ENCODE data around the gene POLG.

The POLG gene

DNA sequence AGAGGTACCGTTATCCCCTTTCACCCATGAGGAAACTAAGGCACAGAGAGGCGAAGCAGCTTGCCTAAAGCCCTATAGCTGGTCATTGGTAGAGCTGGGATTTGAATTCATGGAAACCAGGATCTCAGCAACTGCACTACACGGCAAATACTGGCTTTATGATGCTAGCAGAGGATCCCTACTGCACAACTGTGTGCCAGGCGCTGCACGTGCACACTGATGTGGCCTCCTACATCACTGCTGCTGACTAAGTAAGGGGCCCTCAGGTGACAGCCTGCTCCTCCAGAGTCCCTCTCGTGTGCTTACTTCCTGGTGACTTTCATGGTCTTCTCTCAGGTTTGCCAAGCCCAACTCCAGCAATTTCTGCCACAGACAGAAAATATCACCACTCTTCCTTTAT is 3.4 kb upstream of the POLG start (continued):
- no peak for TF ChIP-seq ZNF488 (tag by site-specific recombination; IDR thresholded peaks at IDR 0.05)
- no peak for TF ChIP-seq ZNF2 (tag by site-specific recombination; IDR thresholded peaks at IDR 0.05)
- no peak for TF ChIP-seq ZBTB20 (tag by site-specific recombination; IDR thresholded peaks at IDR 0.05)
- TF ChIP-seq ZNF785 (tag by site-specific recombination; IDR thresholded peaks at IDR 0.05): no peak
- TF ChIP-seq GLI2 (tag by site-specific recombination; IDR thresholded peaks at IDR 0.05; ENCODE audit: borderline replicate concordance, low read depth): no peak

DNA sequence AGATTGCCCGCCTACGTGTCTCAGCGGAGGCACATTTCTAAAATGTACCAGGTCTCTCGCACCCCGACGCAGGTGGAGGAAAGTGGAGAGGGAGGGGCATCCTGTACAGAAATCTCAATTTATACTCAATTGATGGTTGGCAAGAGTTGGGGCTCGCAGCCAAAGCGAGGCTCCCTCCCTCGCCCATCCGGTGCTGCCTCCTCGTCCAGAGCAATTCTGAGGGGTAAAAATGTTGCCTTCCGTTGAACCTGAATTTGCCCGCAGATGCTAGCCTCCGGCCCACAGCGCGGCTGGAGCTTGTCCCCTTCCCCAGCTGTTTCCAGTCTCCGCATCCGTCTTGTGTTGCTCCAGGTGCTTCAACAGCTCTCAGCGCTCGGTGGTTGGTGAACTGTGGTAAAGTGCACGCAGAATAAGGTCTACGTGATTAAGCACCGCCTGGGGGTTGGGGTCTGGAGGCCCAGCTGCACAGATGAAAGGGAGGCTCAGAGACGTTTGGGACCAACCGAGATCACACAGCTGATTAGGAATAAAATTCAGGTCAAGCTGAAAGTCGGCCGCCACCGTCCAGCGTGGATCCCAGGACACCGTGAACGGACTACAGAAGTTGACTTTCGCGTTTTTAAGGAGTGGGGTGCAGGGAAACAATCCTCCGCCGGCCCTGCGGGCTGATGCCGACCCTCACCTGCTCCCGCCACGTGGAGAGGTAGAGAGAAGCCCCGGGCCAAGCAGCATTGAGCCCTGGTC is 846 bp upstream of the POLG start:
- CTCF ChIA-PET: interaction anchor here (1.2 to 12.0 kb wide), 4 partner anchors 21 to 156 kb away, joined by 3 to 199 read pairs (median 4); no protein-coding TSS in a partner anchor
- Histone ChIP-seq H3K27ac (ENCODE audit: extremely low read depth, low read depth, low read length) (peak overlapping the region; percentile 35; the same call in 1 of the 2 replicates), H3K9me3 (ENCODE audit: control insufficient read depth, insufficient read depth, low read depth, low read length) (no peaks in the 10 kb centered on the region), H3K36me3 (ENCODE audit: control insufficient read depth in 2 of 2, insufficient read depth in 1 of 2, low read length in 2 of 2) (peaks cover 15 to 32% of the 10 kb centered on the region in 2 experiments), H3K4me1 (ENCODE audit: control insufficient read depth, insufficient read depth, low read length) (peaks cover 10% of the 10 kb centered on the region), H3K4me3 (ENCODE audit: low read depth, low read length) (peak overlapping the region; percentile 48)
- POLR2A ChIA-PET: interaction anchor here (0.6 to 3.2 kb wide), 17 partner anchors 8 to 558 kb away, joined by 3 to 21 read pairs (median 4); partner anchors contain the start of genes AP3S2, FANCI and TICRR
- TF ChIP-seq, protein P1, sequence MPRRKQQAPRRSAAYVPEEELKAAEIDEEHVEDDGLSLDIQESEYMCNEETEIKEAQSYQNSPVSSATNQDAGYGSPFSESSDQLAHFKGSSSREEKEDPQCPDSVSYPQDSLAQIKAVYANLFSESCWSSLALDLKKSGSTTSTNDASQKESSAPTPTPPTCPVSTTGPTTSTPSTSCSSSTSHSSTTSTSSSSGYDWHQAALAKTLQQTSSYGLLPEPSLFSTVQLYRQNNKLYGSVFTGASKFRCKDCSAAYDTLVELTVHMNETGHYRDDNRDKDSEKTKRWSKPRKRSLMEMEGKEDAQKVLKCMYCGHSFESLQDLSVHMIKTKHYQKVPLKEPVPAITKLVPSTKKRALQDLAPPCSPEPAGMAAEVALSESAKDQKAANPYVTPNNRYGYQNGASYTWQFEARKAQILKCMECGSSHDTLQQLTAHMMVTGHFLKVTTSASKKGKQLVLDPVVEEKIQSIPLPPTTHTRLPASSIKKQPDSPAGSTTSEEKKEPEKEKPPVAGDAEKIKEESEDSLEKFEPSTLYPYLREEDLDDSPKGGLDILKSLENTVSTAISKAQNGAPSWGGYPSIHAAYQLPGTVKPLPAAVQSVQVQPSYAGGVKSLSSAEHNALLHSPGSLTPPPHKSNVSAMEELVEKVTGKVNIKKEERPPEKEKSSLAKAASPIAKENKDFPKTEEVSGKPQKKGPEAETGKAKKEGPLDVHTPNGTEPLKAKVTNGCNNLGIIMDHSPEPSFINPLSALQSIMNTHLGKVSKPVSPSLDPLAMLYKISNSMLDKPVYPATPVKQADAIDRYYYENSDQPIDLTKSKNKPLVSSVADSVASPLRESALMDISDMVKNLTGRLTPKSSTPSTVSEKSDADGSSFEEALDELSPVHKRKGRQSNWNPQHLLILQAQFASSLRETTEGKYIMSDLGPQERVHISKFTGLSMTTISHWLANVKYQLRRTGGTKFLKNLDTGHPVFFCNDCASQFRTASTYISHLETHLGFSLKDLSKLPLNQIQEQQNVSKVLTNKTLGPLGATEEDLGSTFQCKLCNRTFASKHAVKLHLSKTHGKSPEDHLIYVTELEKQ (tag by site-specific recombination; IDR thresholded peaks at IDR 0.05; ENCODE audit: borderline replicate concordance): no peak
- TF ChIP-seq, protein P2, sequence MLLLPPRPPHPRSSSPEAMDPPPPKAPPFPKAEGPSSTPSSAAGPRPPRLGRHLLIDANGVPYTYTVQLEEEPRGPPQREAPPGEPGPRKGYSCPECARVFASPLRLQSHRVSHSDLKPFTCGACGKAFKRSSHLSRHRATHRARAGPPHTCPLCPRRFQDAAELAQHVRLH (tag by site-specific recombination; IDR thresholded peaks at IDR 0.05): 0 out of 2 replicates have a peak, but pooled peaks have one; percentile 50
- peak; percentile 70; the same call in 1 of the 2 replicates for TF ChIP-seq ZBTB17 (tag by site-specific recombination; IDR thresholded peaks at IDR 0.05)
- peak; percentile 33; the same call in 1 of the 2 replicates for TF ChIP-seq ZNF341 (tag by site-specific recombination; IDR thresholded peaks at IDR 0.05; ENCODE audit: low read depth)
- TF ChIP-seq ZNF175 (tag by site-specific recombination; IDR thresholded peaks at IDR 0.05): no peak
- TF ChIP-seq, protein P3, sequence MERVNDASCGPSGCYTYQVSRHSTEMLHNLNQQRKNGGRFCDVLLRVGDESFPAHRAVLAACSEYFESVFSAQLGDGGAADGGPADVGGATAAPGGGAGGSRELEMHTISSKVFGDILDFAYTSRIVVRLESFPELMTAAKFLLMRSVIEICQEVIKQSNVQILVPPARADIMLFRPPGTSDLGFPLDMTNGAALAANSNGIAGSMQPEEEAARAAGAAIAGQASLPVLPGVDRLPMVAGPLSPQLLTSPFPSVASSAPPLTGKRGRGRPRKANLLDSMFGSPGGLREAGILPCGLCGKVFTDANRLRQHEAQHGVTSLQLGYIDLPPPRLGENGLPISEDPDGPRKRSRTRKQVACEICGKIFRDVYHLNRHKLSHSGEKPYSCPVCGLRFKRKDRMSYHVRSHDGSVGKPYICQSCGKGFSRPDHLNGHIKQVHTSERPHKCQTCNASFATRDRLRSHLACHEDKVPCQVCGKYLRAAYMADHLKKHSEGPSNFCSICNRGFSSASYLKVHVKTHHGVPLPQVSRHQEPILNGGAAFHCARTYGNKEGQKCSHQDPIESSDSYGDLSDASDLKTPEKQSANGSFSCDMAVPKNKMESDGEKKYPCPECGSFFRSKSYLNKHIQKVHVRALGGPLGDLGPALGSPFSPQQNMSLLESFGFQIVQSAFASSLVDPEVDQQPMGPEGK (tag by site-specific recombination; IDR thresholded peaks at IDR 0.05): peak; percentile 34
- peak; percentile 42; the same call in 1 of the 2 replicates for TF ChIP-seq ZBTB11 (tag by site-specific recombination; conservative IDR thresholded peaks at IDR 0.05; ENCODE audit: low read depth)
- no peak for TF ChIP-seq KLF16 (tag by site-specific recombination; IDR thresholded peaks at IDR 0.05)
- TF ChIP-seq ZBTB20 (tag by site-specific recombination; IDR thresholded peaks at IDR 0.05): peak; percentile 68
- TF ChIP-seq ZFHX2 (tag by site-specific recombination; conservative IDR thresholded peaks at IDR 0.05): no peak
- TF ChIP-seq ZBTB21 (tag by site-specific recombination; IDR thresholded peaks at IDR 0.05): 0 out of 2 replicates have a peak, but pooled peaks have one; percentile 2
- TF ChIP-seq, protein P4, sequence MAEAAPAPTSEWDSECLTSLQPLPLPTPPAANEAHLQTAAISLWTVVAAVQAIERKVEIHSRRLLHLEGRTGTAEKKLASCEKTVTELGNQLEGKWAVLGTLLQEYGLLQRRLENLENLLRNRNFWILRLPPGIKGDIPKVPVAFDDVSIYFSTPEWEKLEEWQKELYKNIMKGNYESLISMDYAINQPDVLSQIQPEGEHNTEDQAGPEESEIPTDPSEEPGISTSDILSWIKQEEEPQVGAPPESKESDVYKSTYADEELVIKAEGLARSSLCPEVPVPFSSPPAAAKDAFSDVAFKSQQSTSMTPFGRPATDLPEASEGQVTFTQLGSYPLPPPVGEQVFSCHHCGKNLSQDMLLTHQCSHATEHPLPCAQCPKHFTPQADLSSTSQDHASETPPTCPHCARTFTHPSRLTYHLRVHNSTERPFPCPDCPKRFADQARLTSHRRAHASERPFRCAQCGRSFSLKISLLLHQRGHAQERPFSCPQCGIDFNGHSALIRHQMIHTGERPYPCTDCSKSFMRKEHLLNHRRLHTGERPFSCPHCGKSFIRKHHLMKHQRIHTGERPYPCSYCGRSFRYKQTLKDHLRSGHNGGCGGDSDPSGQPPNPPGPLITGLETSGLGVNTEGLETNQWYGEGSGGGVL (tag by site-specific recombination; IDR thresholded peaks at IDR 0.05): no peak
- TF ChIP-seq, protein P5, sequence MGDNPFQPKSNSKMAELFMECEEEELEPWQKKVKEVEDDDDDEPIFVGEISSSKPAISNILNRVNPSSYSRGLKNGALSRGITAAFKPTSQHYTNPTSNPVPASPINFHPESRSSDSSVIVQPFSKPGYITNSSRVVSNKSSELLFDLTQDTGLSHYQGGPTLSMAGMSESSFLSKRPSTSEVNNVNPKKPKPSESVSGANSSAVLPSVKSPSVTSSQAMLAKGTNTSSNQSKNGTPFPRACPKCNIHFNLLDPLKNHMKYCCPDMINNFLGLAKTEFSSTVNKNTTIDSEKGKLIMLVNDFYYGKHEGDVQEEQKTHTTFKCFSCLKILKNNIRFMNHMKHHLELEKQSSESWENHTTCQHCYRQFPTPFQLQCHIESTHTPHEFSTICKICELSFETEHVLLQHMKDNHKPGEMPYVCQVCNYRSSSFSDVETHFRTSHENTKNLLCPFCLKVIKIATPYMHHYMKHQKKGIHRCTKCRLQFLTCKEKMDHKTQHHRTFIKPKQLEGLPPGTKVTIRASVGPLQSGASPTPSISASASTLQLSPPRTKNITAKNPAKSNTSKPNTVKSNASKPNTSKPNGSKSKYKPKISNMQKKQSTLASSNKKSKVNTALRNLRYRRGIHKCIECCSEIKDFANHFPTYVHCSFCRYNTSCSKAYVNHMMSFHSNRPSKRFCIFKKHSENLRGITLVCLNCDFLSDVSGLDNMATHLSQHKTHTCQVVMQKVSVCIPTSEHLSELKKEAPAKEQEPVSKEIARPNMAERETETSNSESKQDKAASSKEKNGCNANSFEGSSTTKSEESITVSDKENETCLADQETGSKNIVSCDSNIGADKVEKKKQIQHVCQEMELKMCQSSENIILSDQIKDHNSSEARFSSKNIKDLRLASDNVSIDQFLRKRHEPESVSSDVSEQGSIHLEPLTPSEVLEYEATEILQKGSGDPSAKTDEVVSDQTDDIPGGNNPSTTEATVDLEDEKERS (tag by site-specific recombination; IDR thresholded peaks at IDR 0.05): 0 out of 2 replicates have a peak, but pooled peaks have one; percentile 21
- TF ChIP-seq SP2 (tag by site-specific recombination; IDR thresholded peaks at IDR 0.05): peak; percentile 49
